Upper lobe of left lung (tissue), 6 donors: ENCODE measurements around the gene RESP18. TPM values are rescaled to one million over a fixed set of nuclear protein-coding genes. Genes with fewer than 3 reads are reported as not detected.

Experiments
- ATAC-seq, 2 donors: fragments of 200-7000 bp; cut with Tn5 transposase; one replicate each; pipeline ENCODE4 v1.9.1; 2022; ENCODE audit warnings: mild to moderate bottlenecking in 2 of 2, moderate library complexity in 2 of 2; ENCODE audit not compliant: low FRiP score in 2 of 2
- DNase-seq, 2 donors: peaks; one replicate each; pipeline ENCODE4 v3.0.0-alpha.2; 2019 to 2020
- H3K27ac ChIP-seq, 4 donors: fragments of 200-600 bp; sonication (generic); one replicate each; pipeline ENCODE4 v1.5.1; 2016 to 2019
- H3K27me3 ChIP-seq, 4 donors: fragments of 200-600 bp; sonication (generic); one replicate each; pipeline ENCODE4 v1.5.1; 2017 to 2019
- H3K36me3 ChIP-seq, 4 donors: fragments of 200-600 bp; sonication (generic); one replicate each; pipeline ENCODE4 v1.5.1; 2016 to 2019
- H3K4me1 ChIP-seq, 4 donors: fragments of 200-600 bp; sonication (generic); one replicate each; pipeline ENCODE4 v1.5.1; 2018 to 2019
- H3K4me3 ChIP-seq, 4 donors: fragments of 200-600 bp; sonication (generic); one replicate each; pipeline ENCODE4 v1.5.1; 2017 to 2019; ENCODE audit warnings: mild to moderate bottlenecking in 2 of 4, moderate library complexity in 1 of 4
- H3K9me3 ChIP-seq, 4 donors: fragments of 200-600 bp; sonication (generic); one replicate each; pipeline ENCODE4 v1.5.1; 2018 to 2019
- CTCF ChIP-seq, 6 experiments: fragments of 450-650 bp in 4 of 6; fragments of 200-600 bp in 2 of 6; sonication (generic) in 2 of 6; IDR thresholded peaks; one replicate each; pipeline ENCODE4 v1.5.1; 2016 to 2019; ENCODE audit warnings: antibody characterized with exemption in 6 of 6
- EP300 ChIP-seq, 4 donors: sonication (generic); formaldehyde crosslinking; IDR thresholded peaks; one replicate each; pipeline ENCODE4 v1.5.1; 2017; ENCODE audit warnings: antibody characterized with exemption in 4 of 4, control low read depth in 2 of 4
- POLR2A ChIP-seq, 4 donors: fragments of 450-650 bp; IDR thresholded peaks; one replicate each; pipeline ENCODE4 v1.5.1; 2016 to 2017; ENCODE audit warnings: antibody characterized with exemption in 4 of 4, mild to moderate bottlenecking in 2 of 4
- POLR2AphosphoS5 ChIP-seq, 2 donors: sonication (generic); formaldehyde crosslinking; IDR thresholded peaks; one replicate each; pipeline ENCODE4 v1.5.1; 2017; ENCODE audit warnings: antibody characterized with exemption in 2 of 2
- WGBS, 2 donors: methylation state at CpG; one replicate each; pipeline ENCODE4 v1.1.5; 2017 to 2018; 5-methylcytosine and 5-hydroxymethylcytosine counted together
- total RNA-seq, 6 donors: library from RNA; depleted of rRNA in 4 of 6; stranded (reverse); fragments of >200 nt in 4 of 6; gene quantifications; one replicate each; pipeline versions ENCODE4 v1.1.0 to v1.2.1, GENCODE V29; 2016 to 2021
- donor health status: DM: no; HTN: no; CAD: no; lungs with moderate emphysema.
- donor health status: DM: no; HTN: yes; CAD: no; lungs with severe emphysema.

RESP18 gene
- total RNA-seq, 6 donors from 2014 or later: not detected

GRCh38 chr2:219280651-219281050, 51.9 kb downstream of the RESP18 start:
- peaks cover 17 to 53% (median 47%) of the 10 kb centered on the region in 4 donors for H3K36me3 ChIP-seq
- H3K4me3 ChIP-seq: no peak overlapping the region
- H3K27me3 ChIP-seq: no peaks in the 10 kb centered on the region
- peaks cover 22 to 29% (median 24%) of the 10 kb centered on the region in 4 donors for H3K4me1 ChIP-seq
- WGBS, 2 donors: 90 to 94% methylated on average over 2 to 4 of the region's 4 CpGs
- TF ChIP-seq POLR2A (IDR thresholded peaks at IDR 0.05) (no peak), EP300 (IDR thresholded peaks at IDR 0.05) (no peak), CTCF (IDR thresholded peaks at IDR 0.05) (no peak), POLR2AphosphoS5 (IDR thresholded peaks at IDR 0.05) (no peak)
- ATAC-seq (no peak), DNase-seq (no peak)
- H3K27ac ChIP-seq: peak overlapping the region in 3 of 4 donors; percentile 97 to 100 (median 98)
- H3K9me3 ChIP-seq: no peaks in the 10 kb centered on the region

GRCh38 chr2:219279916-219280516, 52.5 kb downstream of the RESP18 start:
- Histone ChIP-seq H3K9me3 (no peaks in the 10 kb centered on the region), H3K4me1 (peaks cover 22 to 29% (median 24%) of the 10 kb centered on the region in 4 donors), H3K4me3 (peak overlapping the region; percentile 60 to 78 (median 64)), H3K27ac (peak overlapping the region; percentile 96 to 100 (median 98)), H3K36me3 (peaks cover 17 to 47% (median 41%) of the 10 kb centered on the region in 4 donors), H3K27me3 (no peaks in the 10 kb centered on the region)
- WGBS, 2 donors: 41 to 53% methylated on average over 10 to 12 of the region's 12 CpGs
- DNase-seq (no peak), ATAC-seq (no peak)
- no peak for TF ChIP-seq POLR2A (IDR thresholded peaks at IDR 0.05)
- TF ChIP-seq EP300 (IDR thresholded peaks at IDR 0.05): no peak
- no peak for TF ChIP-seq POLR2AphosphoS5 (IDR thresholded peaks at IDR 0.05)
- no peak for TF ChIP-seq CTCF (IDR thresholded peaks at IDR 0.05)

GRCh38 chr2:219279151-219279915, 53.2 kb downstream of the RESP18 start, which contains the start of gene DNAJB2:
TSS of gene DNAJB2 (plus strand) at chr2:219279366. CDS start at chr2:219279834, 468 bp downstream.
- peaks cover 12 to 40% (median 34%) of the 10 kb centered on the region in 4 donors for H3K36me3 ChIP-seq
- 1 to 2% methylated on average over 20 to 30 of the region's 65 CpGs for WGBS, 2 donors
- no peaks in the 10 kb centered on the region for H3K27me3 ChIP-seq
- no peaks in the 10 kb centered on the region for H3K9me3 ChIP-seq
- H3K27ac ChIP-seq: peak within 1 kb of the TSS; percentile 96 to 100 (median 98)
- H3K4me1 ChIP-seq: peaks cover 22 to 29% (median 24%) of the 10 kb centered on the region in 4 donors
- peak; percentile 98 to 99 for DNase-seq
- TF ChIP-seq POLR2A (IDR thresholded peaks at IDR 0.05): peak; percentile 71 to 96 (median 92)
- peak in 1 of 4 donors; percentile 71 for TF ChIP-seq EP300 (IDR thresholded peaks at IDR 0.05)
- TF ChIP-seq CTCF (IDR thresholded peaks at IDR 0.05): peak in 1 of 6 experiments; percentile 34
- peak; percentile 88 to 96 for TF ChIP-seq POLR2AphosphoS5 (IDR thresholded peaks at IDR 0.05)
- peak; percentile 97 to 98 for ATAC-seq
- peak within 1 kb of the TSS; percentile 60 to 78 (median 64) for H3K4me3 ChIP-seq

- no peaks in the 10 kb centered on the region for H3K9me3 ChIP-seq
- WGBS, 2 donors: 11 to 19% methylated on average over 9 of the region's 9 CpGs
- peak overlapping the region; percentile 96 to 100 (median 98) for H3K27ac ChIP-seq
- ATAC-seq (no peak), DNase-seq (no peak)
- TF ChIP-seq POLR2AphosphoS5 (IDR thresholded peaks at IDR 0.05) (no peak), POLR2A (IDR thresholded peaks at IDR 0.05) (no peak), CTCF (IDR thresholded peaks at IDR 0.05) (no peak), EP300 (IDR thresholded peaks at IDR 0.05) (no peak)
- peaks cover 10 to 34% (median 28%) of the 10 kb centered on the region in 4 donors for H3K36me3 ChIP-seq
- H3K27me3 ChIP-seq: no peaks in the 10 kb centered on the region
- peaks cover 22 to 29% (median 24%) of the 10 kb centered on the region in 4 donors for H3K4me1 ChIP-seq
- H3K4me3 ChIP-seq: peak overlapping the region in 3 of 4 donors; percentile 62 to 78 (median 65)
Observed at GRCh38 chr2:219278655-219279150, 53.8 kb downstream of the RESP18 start.
